DOHH2 (cell line): ENCODE measurements around the gene SREBF2.

Experiments used
- H3F3A ChIP-seq: fragments of 200-600 bp; sonication (generic), shearing (Covaris generic); 2 replicates; pipeline ENCODE4 v1.6.0; 2016; ENCODE audit warnings: antibody characterized with exemption, mild to moderate bottlenecking; ENCODE audit not compliant: control insufficient read depth, insufficient read depth
- H3K27ac ChIP-seq: fragments of 200-600 bp; sonication (generic); 2 replicates; pipeline ENCODE4 v1.5.1; 2014; ENCODE audit warnings: low read depth, mild to moderate bottlenecking, low read length, moderate library complexity
- H3K27me3 ChIP-seq: fragments of 200-600 bp; sonication (generic); 2 replicates; pipeline ENCODE4 v1.6.1; 2014; ENCODE audit warnings: mild to moderate bottlenecking, low read length, mixed read lengths; ENCODE audit not compliant: control insufficient read depth
- H3K36me3 ChIP-seq: fragments of 200-600 bp; sonication (generic); 2 replicates; pipeline ENCODE4 v1.6.1; 2014; ENCODE audit warnings: mild to moderate bottlenecking, low read length, moderate library complexity, mixed read lengths; ENCODE audit not compliant: control insufficient read depth
- H3K4me1 ChIP-seq: fragments of 200-600 bp; sonication (generic); 2 replicates; pipeline ENCODE4 v1.6.1; 2014; ENCODE audit warnings: mild to moderate bottlenecking, low read length, mixed read lengths; ENCODE audit not compliant: control insufficient read depth
- H3K4me2 ChIP-seq: fragments of 200-600 bp; sonication (generic); 2 replicates; pipeline ENCODE4 v1.6.0; 2014; ENCODE audit warnings: mild to moderate bottlenecking, low read length, moderate library complexity
- H3K4me3 ChIP-seq: fragments of 200-600 bp; sonication (generic); 2 replicates; pipeline ENCODE4 v1.5.1; 2014; ENCODE audit warnings: mild to moderate bottlenecking, low read length, mixed read lengths
- H3K79me2 ChIP-seq: fragments of 200-600 bp; sonication (generic); 2 replicates; pipeline ENCODE4 v1.6.1; 2014; ENCODE audit warnings: mild to moderate bottlenecking, low read length, mixed read lengths; ENCODE audit not compliant: control insufficient read depth
- H3K9me2 ChIP-seq: fragments of 200-600 bp; sonication (generic); replicated peaks from 2 replicates; pipeline ENCODE4 v1.6.1; 2014; ENCODE audit warnings: mild to moderate bottlenecking, low read length, mixed read lengths; ENCODE audit not compliant: control insufficient read depth
- H3K9me3 ChIP-seq: fragments of 200-600 bp; sonication (generic); 2 replicates; pipeline ENCODE4 v1.6.1; 2014; ENCODE audit warnings: antibody characterized with exemption, low read length, mixed read lengths; ENCODE audit not compliant: control insufficient read depth, insufficient read depth
- H4K20me1 ChIP-seq: fragments of 200-600 bp; sonication (generic); 2 replicates; pipeline ENCODE4 v1.6.0; 2014; ENCODE audit warnings: low read depth, mild to moderate bottlenecking, antibody characterized with exemption, low read length, moderate library complexity; ENCODE audit not compliant: control insufficient read depth, insufficient read depth
- EZH2phosphoT487 ChIP-seq: fragments of 200-600 bp; sonication (generic); IDR thresholded peaks from 2 replicates; pipeline ENCODE4 v1.6.1; 2017; ENCODE audit warnings: borderline replicate concordance, mild to moderate bottlenecking, antibody characterized with exemption, low read length, moderate library complexity, mixed read lengths
- TF ChIP-seq, protein P1 (sequence below): fragments of 200-600 bp; sonication (generic); IDR thresholded peaks from one replicate; pipeline ENCODE4 v1.5.1; 2014; ENCODE audit warnings: antibody characterized with exemption, mild to moderate bottlenecking, low read depth, low read length; ENCODE audit not compliant: poor library complexity, severe bottlenecking

Gene SREBF2

DNA sequence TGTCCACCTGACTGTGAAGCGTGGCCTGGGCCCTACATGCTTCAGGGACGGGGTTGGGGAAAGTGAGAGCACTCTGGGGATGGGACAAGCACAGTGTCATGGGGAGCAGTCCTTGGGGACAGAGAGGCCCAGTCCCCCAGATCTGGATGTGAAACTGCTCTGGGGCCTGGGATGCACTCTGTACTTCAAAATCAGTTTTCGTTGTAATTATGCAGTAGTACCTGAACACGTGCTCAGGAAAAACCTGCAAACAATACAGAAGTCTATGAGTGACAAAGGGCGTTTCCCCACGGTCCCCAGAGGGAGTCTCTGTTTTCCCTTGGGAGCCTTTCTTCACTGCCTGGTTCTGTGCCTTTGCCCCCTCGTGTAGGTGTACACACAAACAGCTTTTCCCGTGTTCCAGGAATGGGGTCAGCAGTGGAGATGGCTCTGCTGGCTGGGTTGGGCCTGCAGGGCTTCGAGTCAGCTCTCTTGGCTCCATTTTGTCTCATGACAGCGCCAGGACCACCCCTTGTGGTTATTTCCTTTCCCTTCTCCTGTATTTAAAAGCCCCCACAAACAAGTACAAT lies 98.9 kb downstream of the SREBF2 start:
- Histone ChIP-seq H3K4me2 (peak overlapping the region; percentile 87), H3K9me3 (no peaks in the 10 kb centered on the region), H3K4me1 (peaks cover 100% of the 10 kb centered on the region)

DNA sequence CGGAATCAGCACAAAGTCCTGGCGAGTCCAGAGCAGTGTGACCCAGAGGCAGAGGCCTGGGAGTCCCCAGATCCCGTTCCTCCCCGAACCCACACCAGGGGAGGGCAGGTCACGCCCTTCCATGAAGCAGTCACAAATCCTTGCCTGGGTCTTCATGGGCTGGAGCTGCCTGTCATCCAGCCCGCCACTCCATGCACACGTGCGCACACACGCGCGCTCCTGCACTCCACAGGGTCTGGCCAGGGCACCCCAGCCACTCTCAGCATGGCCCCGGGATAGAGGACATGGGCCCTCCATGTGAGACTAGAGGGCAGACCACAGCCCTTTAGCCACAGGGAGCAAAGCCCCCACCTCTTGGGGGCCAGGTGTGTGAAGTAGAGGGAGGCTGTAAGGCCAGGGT lies 99.4 kb downstream of the SREBF2 start:
- no peaks in the 10 kb centered on the region for H3K27me3 ChIP-seq
- H3K9me3 ChIP-seq: no peaks in the 10 kb centered on the region
- H3K36me3 ChIP-seq: peaks cover 58% of the 10 kb centered on the region
- no peaks in the 10 kb centered on the region for H4K20me1 ChIP-seq
- H3K27ac ChIP-seq: peak overlapping the region; percentile 95
- H3F3A ChIP-seq: peaks cover 52% of the 10 kb centered on the region
- H3K4me2 ChIP-seq: peak overlapping the region; percentile 87
- no peak for TF ChIP-seq EZH2phosphoT487
- TF ChIP-seq, protein P1, sequence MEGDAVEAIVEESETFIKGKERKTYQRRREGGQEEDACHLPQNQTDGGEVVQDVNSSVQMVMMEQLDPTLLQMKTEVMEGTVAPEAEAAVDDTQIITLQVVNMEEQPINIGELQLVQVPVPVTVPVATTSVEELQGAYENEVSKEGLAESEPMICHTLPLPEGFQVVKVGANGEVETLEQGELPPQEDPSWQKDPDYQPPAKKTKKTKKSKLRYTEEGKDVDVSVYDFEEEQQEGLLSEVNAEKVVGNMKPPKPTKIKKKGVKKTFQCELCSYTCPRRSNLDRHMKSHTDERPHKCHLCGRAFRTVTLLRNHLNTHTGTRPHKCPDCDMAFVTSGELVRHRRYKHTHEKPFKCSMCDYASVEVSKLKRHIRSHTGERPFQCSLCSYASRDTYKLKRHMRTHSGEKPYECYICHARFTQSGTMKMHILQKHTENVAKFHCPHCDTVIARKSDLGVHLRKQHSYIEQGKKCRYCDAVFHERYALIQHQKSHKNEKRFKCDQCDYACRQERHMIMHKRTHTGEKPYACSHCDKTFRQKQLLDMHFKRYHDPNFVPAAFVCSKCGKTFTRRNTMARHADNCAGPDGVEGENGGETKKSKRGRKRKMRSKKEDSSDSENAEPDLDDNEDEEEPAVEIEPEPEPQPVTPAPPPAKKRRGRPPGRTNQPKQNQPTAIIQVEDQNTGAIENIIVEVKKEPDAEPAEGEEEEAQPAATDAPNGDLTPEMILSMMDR: peak; percentile 13
- H3K9me2 ChIP-seq: no peaks in the 10 kb centered on the region
- peaks cover 100% of the 10 kb centered on the region for H3K4me1 ChIP-seq
- peaks cover 29% of the 10 kb centered on the region for H3K79me2 ChIP-seq
- H3K4me3 ChIP-seq: peak overlapping the region; percentile 52

More for the DNA sequence above, 98.9 kb downstream of the SREBF2 start:
- peaks cover 52% of the 10 kb centered on the region for H3K36me3 ChIP-seq
- H3F3A ChIP-seq: peaks cover 46% of the 10 kb centered on the region
- no peaks in the 10 kb centered on the region for H3K27me3 ChIP-seq
- peaks cover 29% of the 10 kb centered on the region for H3K79me2 ChIP-seq
- H4K20me1 ChIP-seq: no peaks in the 10 kb centered on the region
- no peaks in the 10 kb centered on the region for H3K9me2 ChIP-seq
- peak overlapping the region; percentile 52 for H3K4me3 ChIP-seq
- H3K27ac ChIP-seq: peak overlapping the region; percentile 95
- TF ChIP-seq EZH2phosphoT487: no peak
- TF ChIP-seq, protein P1: peak; percentile 52

DNA sequence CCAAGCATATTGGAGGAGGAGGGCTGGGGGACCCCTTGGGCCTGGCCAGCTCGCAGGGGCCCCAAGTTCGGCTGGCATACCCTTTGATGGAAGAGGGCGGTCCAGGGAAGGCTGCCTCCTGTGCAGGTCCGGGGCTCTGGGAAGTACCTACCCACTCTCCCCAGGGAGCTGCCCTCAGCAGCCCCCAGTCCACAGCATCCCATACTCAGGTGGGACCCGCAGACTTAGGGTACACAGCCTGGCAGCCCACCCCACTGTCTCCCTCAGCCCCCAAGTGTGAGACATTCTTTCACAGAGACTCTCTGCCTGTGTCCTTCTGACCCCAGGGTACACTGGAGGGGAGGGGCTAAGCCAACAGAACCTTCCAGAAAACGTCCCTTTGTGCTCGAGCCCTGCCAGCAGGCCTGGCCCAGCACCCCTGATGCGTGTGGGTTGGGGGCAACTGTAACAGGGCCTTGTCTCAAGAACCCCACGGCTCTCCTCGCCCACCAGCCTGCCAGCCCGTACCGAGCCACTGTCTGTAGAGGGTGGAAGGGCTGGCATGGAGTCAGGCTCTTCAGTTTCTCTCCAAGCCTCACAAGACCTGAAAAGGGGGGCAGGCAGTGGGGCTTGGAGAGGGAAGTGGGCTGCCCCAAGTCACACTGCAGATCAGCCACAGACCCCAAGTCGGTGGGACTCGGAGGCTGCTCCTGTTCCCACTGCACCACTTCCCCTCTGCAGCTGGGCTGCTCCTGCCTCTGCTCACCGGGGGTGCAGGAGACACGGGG lies 100.7 kb downstream of the SREBF2 start:
- no peaks in the 10 kb centered on the region for H3K27me3 ChIP-seq
- no peaks in the 10 kb centered on the region for H3K9me2 ChIP-seq
- no peaks in the 10 kb centered on the region for H4K20me1 ChIP-seq
- H3K4me1 ChIP-seq: peaks cover 100% of the 10 kb centered on the region
- peaks cover 53% of the 10 kb centered on the region for H3F3A ChIP-seq
- peaks cover 66% of the 10 kb centered on the region for H3K36me3 ChIP-seq
- H3K9me3 ChIP-seq: no peaks in the 10 kb centered on the region
- H3K27ac ChIP-seq: peak overlapping the region; percentile 95
- peak overlapping the region; percentile 52 for H3K4me3 ChIP-seq
- TF ChIP-seq, protein P1: no peak
- TF ChIP-seq EZH2phosphoT487: no peak
- H3K4me2 ChIP-seq: peak overlapping the region; percentile 87
- H3K79me2 ChIP-seq: peaks cover 30% of the 10 kb centered on the region
